Measurements from ENCODE around the gene LTV1.

GRCh38 chr6:143872201-143872600 lies 29.1 kb downstream of the LTV1 start:
- no peak for TF ChIP-seq POLR2A (IDR thresholded peaks at IDR 0.05)
- TF ChIP-seq CTCF (IDR thresholded peaks at IDR 0.05): no peak

Measured in upper lobe of left lung (tissue), 4 donors.